Dendritic cell treated with granulocyte-macrophage colony-stimulating factor and Interleukin-4, amounts not matched to agents 40 ng/mL and 50 ng/mL, for 4 days (primary cell): Measurements from ENCODE around the gene S100B.
A peak's percentile ranks its signal among the peaks of the same experiment; 100 is the strongest.

Source experiments
- H3K27ac Mint-ChIP-seq: one replicate; pipeline ENCODE4 v1.8.0; 2022; ENCODE audit warnings: mild to moderate bottlenecking, mixed read lengths
- H3K27me3 Mint-ChIP-seq: one replicate; pipeline ENCODE4 v1.8.0; 2022; ENCODE audit warnings: mild to moderate bottlenecking, mixed read lengths
- H3K36me3 Mint-ChIP-seq: one replicate; pipeline ENCODE4 v1.8.0; 2022; ENCODE audit warnings: low read depth, mixed read lengths
- H3K4me1 Mint-ChIP-seq: one replicate; pipeline ENCODE4 v1.8.0; 2022; ENCODE audit warnings: low read depth, mixed read lengths
- H3K4me3 Mint-ChIP-seq: one replicate; pipeline ENCODE4 v1.8.0; 2022; ENCODE audit warnings: mild to moderate bottlenecking, moderate library complexity, mixed read lengths
- H3K9me3 Mint-ChIP-seq: one replicate; pipeline ENCODE4 v1.8.0; 2022; ENCODE audit warnings: mixed read lengths
- intact Hi-C: fragments of 100-400 bp; cut with micrococcal nuclease; formaldehyde crosslinking; loops from one replicate; pipeline ENCODE4 v1.15.0; 2022

Gene S100B

DNA sequence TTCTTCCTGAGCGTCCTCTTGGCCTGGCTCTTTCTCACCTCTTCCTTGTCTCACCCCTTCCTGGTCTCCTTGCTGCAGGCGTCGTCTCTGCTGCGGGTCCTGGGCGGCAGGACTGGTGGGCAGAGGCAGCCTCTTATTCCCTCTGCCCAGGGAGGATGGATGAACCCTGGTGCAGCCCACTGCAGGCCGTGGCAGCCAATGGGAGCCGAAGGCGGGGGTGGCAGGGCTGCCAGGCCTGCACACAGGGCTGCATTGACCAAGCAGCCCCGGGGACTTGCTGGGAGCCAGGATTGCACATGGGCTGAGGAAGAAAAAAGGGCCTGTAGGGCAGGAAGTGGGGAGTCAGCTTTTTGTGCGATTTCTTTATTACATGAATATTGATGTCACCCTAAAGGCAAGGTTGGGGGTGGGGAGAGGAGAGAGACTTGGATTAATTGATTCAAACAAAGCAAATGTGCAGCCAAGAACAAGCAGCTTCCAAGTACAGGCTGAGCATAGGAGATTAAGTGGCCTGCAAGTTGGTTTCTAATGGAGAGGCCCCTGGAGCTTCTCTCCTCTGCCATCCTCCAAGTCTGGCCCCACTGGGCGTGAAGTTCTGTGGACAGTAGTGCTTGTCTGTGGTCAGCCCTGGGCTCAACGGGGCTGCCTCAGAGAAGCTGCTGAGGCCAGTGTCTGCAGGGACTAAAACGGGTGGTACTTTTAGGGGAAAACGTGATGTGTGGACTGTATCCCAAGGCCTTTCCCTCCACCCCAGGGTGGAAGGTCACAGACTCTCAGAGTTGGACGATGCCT, at the start of gene S100B:
Gene S100B, minus strand, starts transcription at position 108 of the 792 bp plus-strand sequence. CDS start 2,667 bp downstream, outside the sequence.
- Mint-ChIP-seq H3K4me1 (peaks cover 58% of the 10 kb centered on the region), H3K4me3 (peak within 1 kb of the TSS; percentile 55)

DNA sequence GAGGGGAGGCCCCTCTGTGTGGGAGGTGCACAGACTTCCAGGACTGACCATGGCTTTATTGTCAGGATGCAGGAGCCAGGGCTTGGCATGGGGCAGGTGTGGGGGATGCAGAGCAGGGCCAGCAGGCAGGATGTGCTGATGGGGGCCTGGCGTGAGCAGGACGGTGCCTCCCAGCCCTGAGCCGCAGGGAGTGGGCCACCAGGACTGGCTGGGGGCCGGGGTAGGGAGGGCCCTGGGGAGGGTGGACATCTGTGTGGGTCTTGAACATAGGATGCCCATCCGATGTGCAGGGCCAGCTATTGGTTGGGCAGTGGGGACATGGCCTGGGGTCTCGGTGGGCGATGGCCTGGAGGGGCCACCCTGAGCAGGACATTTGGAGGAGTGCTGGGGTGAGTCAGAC, 46.2 kb upstream of the S100B start:
- H3K27me3 Mint-ChIP-seq, result no peaks in the 10 kb centered on the region
- peaks cover 30% of the 10 kb centered on the region for H3K9me3 Mint-ChIP-seq
- H3K4me3 Mint-ChIP-seq, result no peak overlapping the region
- no peak overlapping the region for H3K27ac Mint-ChIP-seq
- H3K36me3 Mint-ChIP-seq, result peaks cover 100% of the 10 kb centered on the region
- no peaks in the 10 kb centered on the region for H3K4me1 Mint-ChIP-seq
- intact Hi-C loops, result no loop called here

More for the DNA sequence above, at the start of gene S100B:
- Mint-ChIP-seq H3K27ac (peak within 1 kb of the TSS; percentile 92), H3K9me3 (no peaks in the 10 kb centered on the region), H3K27me3 (no peaks in the 10 kb centered on the region), H3K36me3 (no peaks in the 10 kb centered on the region)
- intact Hi-C loops, result no loop called here

- Mint-ChIP-seq H3K9me3 (peaks cover 25% of the 10 kb centered on the region), H3K4me3 (no peak overlapping the region), H3K27ac (no peak overlapping the region), H3K4me1 (no peaks in the 10 kb centered on the region), H3K27me3 (no peaks in the 10 kb centered on the region), H3K36me3 (peaks cover 100% of the 10 kb centered on the region)
- intact Hi-C loops, result no loop called here
These were observed 45.7 kb upstream of the S100B start for GRCh38 chr21:46650476-46651098.

- Mint-ChIP-seq H3K36me3 (peaks cover 100% of the 10 kb centered on the region), H3K27ac (no peak overlapping the region), H3K4me1 (no peaks in the 10 kb centered on the region), H3K4me3 (no peak overlapping the region), H3K27me3 (no peaks in the 10 kb centered on the region), H3K9me3 (peaks cover 12% of the 10 kb centered on the region)
- intact Hi-C loops, result no loop called here
These were observed 44.5 kb upstream of the S100B start for GRCh38 chr21:46649356-46649755.

DNA sequence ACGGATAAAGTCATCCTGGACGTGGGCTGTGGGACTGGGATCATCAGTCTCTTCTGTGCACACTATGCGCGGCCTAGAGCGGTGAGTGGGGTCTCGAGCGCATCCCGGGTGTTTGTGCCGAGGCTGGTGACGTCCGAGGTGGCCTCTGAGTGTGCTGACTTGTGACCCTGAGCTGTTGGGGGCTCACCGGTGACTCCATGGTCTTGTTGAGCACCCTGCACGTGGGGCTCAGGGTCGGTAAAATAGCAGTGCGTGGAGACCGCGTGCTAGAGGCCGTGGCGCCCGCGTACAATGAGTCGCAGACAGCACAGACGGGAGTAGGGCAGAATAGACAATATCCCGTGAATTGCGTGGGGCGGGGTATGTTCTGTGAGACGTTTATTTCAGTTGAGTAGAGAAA, 43.7 kb upstream of the S100B start:
- H3K27ac Mint-ChIP-seq, result no peak overlapping the region
- peaks cover 100% of the 10 kb centered on the region for H3K36me3 Mint-ChIP-seq
- H3K4me1 Mint-ChIP-seq, result no peaks in the 10 kb centered on the region
- H3K27me3 Mint-ChIP-seq, result no peaks in the 10 kb centered on the region
- intact Hi-C loops, result no loop called here
- H3K4me3 Mint-ChIP-seq, result no peak overlapping the region
- peaks cover 4% of the 10 kb centered on the region for H3K9me3 Mint-ChIP-seq

DNA sequence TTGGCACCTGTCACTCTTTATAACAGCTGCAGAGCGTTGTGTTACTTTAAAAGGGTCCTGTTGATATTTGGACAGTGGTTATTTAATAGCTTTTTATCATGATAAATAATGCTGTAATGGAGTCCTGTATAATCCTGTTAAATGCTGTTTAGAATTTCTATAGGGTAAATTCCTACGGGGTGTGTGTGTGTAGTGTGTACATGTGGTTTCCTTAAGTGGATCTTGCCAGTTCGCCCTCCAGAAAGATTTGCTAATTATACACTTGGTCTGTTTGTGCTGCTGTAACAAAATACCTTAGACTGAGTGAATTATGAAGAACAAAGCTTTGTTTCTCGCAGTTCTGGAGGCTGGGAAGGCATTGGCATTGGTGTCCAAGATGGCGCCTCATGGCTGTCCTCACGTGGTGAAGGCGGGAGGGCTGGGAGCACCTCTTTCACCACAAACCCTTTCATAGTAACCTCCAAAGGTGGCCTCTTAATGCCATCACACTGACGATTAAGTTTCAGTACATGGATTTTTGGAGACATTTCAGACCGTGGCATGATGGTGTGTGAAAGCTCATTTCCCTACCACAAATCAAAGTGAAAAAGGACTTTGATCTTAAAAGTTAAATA, 41.8 kb upstream of the S100B start:
- no peak overlapping the region for H3K27ac Mint-ChIP-seq
- H3K36me3 Mint-ChIP-seq, result peaks cover 99% of the 10 kb centered on the region
- no peaks in the 10 kb centered on the region for H3K27me3 Mint-ChIP-seq
- no peak overlapping the region for H3K4me3 Mint-ChIP-seq
- no peaks in the 10 kb centered on the region for H3K9me3 Mint-ChIP-seq
- intact Hi-C loops, result no loop called here
- H3K4me1 Mint-ChIP-seq, result peaks cover 3% of the 10 kb centered on the region

- H3K9me3 Mint-ChIP-seq, result no peaks in the 10 kb centered on the region
- H3K27ac Mint-ChIP-seq, result no peak overlapping the region
- intact Hi-C loops, result no loop called here
- H3K4me3 Mint-ChIP-seq, result no peak overlapping the region
- H3K4me1 Mint-ChIP-seq, result peaks cover 10% of the 10 kb centered on the region
- H3K27me3 Mint-ChIP-seq, result no peaks in the 10 kb centered on the region
- peaks cover 99% of the 10 kb centered on the region for H3K36me3 Mint-ChIP-seq
These were observed 41.0 kb upstream of the S100B start for GRCh38 chr21:46645840-46646239.

- intact Hi-C loops, result no loop called here
- peaks cover 95% of the 10 kb centered on the region for H3K36me3 Mint-ChIP-seq
- no peaks in the 10 kb centered on the region for H3K9me3 Mint-ChIP-seq
- H3K27me3 Mint-ChIP-seq, result no peaks in the 10 kb centered on the region
- no peak overlapping the region for H3K27ac Mint-ChIP-seq
- no peak overlapping the region for H3K4me3 Mint-ChIP-seq
- H3K4me1 Mint-ChIP-seq, result peaks cover 25% of the 10 kb centered on the region
These were observed 38.7 kb upstream of the S100B start for GRCh38 chr21:46643379-46644177.

GRCh38 chr21:46641656-46642055, 36.8 kb upstream of the S100B start:
- peaks cover 40% of the 10 kb centered on the region for H3K4me1 Mint-ChIP-seq
- H3K4me3 Mint-ChIP-seq, result no peak overlapping the region
- intact Hi-C loops, result no loop called here
- H3K27ac Mint-ChIP-seq, result no peak overlapping the region
- H3K36me3 Mint-ChIP-seq, result peaks cover 91% of the 10 kb centered on the region
- no peaks in the 10 kb centered on the region for H3K9me3 Mint-ChIP-seq
- no peaks in the 10 kb centered on the region for H3K27me3 Mint-ChIP-seq

DNA sequence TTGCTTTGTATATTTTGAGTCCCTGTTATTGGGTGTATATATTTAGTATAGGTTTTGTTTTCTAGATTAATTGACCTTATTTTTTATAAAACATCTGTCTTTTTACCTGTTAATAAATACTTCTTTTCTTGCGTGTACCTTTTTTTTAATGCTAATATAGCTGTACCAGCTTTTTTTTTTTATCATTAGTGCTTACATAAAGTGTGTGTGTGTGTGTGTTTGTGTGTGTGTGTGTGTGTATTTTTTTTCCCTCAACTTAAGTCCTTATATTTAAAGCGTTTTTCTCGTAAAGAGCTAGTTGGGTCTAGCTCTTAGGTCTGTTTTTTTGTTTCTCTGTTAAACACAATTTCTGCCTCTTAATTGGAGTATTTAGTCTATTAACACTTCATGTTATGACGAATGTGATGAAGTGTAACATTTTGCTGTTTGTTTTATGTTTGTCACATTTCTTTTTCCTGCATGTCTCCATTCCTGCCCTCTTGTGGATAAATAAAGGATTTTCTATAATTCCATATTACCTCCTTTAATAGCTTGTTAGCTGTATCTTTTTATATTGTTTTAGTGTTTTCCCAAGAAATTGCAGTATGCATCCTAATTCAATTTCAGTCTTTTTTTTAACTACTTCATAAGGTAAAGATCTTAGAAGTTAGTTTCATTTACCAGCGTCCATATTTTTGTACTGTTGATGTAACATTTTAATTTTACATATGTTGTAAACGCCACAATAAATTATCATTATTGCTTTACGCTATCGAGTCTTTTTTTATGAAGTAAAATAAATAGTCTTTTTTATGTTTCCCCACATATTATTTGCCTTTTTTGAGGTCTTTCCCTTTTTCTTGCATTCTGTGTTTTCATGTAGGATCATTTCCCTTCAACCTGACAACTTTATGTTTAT, 34.9 kb upstream of the S100B start:
- Mint-ChIP-seq H3K27me3 (no peaks in the 10 kb centered on the region), H3K4me3 (peak overlapping the region; percentile 44), H3K4me1 (peaks cover 49% of the 10 kb centered on the region), H3K36me3 (peaks cover 83% of the 10 kb centered on the region), H3K9me3 (no peaks in the 10 kb centered on the region), H3K27ac (peak overlapping the region; percentile 34)
- intact Hi-C loops, result no loop called here

- Mint-ChIP-seq H3K36me3 (peaks cover 68% of the 10 kb centered on the region), H3K27ac (peak overlapping the region; percentile 75), H3K9me3 (no peaks in the 10 kb centered on the region), H3K27me3 (no peaks in the 10 kb centered on the region), H3K4me1 (peaks cover 56% of the 10 kb centered on the region), H3K4me3 (peak overlapping the region; percentile 54)
- intact Hi-C loops, result no loop called here
These were observed 33.3 kb upstream of the S100B start for GRCh38 chr21:46637952-46638746.

DNA sequence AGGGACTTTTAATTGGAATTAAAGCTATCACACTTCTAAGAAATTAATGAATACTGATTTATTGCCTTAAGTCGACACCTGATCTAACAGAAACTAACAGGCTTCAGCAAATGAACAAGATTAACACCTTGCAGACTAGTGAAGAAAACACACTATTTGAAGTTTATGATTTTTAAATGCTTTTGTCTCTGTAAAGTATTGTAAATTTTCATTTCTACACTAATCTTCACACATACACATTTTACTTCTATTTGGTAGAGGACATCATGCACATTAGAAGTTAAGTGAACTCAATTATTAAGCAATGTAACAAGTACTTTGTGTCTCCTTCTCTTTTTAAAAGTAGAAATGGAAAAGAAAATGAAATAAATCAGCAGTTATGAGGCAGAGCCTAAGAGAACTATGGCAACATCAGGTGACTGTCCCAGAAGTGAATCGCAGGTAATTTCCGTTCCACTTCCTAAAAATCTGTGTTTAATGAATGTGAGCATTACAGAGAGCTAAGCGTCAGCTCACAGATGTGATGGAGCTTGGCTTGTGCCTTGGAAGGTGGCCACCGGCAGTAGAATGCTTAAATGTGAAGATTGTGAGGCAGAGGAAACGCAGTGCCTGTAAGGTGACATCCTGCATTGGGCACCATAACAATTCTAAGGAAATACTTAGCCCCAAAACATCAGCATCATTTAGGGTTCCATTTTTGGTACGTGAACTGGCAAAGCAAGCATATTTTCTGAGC, 31.8 kb upstream of the S100B start:
- intact Hi-C loops, result no loop called here

More for the DNA sequence above, 31.8 kb upstream of the S100B start:
- Mint-ChIP-seq H3K4me3 (peak overlapping the region; percentile 97), H3K4me1 (peaks cover 53% of the 10 kb centered on the region), H3K27me3 (no peaks in the 10 kb centered on the region), H3K36me3 (peaks cover 54% of the 10 kb centered on the region), H3K27ac (peak overlapping the region; percentile 95), H3K9me3 (no peaks in the 10 kb centered on the region)
